D721Med (cell line): Measurements from ENCODE around the gene AFAP1.

ENCODE experiments used
- DNase-seq: peaks from one replicate; pipeline ENCODE4 v3.0.0; 2011; ENCODE audit warnings: low spot score; ENCODE audit not compliant: insufficient read length
- FAIRE-seq: peaks from 2 replicates; lab custom pipeline; 2011; peaks lifted over from hg19 to GRCh38; lab: Jason Lieb, UNC
- CTCF ChIP-seq: IDR thresholded peaks from 2 replicates; pipeline ENCODE4 v1.5.1; 2012; ENCODE audit warnings: mild to moderate bottlenecking, control low read depth; ENCODE audit not compliant: insufficient read depth; ENCODE audit errors: missing control alignments

The AFAP1 gene

DNA sequence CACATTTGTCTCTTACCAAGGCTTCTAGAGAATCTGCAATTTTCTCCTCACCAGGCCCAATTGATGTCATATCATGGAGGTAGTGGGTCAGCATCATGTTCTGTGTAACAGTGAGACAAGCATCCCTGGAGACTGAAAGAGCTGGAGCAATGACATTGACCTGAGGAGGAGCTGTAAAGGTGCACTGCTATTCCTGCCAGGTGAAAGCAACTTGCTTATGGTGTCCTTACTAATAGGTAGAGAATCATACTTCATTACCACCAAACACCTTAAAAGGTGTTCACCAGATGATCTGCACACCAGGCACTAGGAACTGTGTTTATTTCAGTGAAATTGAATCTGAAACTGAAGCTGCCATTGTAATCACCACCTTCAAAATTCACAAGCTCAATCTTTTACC, 188.7 kb downstream of the AFAP1 start:
- no peak for FAIRE-seq
- TF ChIP-seq CTCF, result no peak
- DNase-seq, result no peak

GRCh38 chr4:7750523-7750922, 189.1 kb downstream of the AFAP1 start:
- TF ChIP-seq CTCF, result no peak
- no peak for DNase-seq
- no peak for FAIRE-seq

DNA sequence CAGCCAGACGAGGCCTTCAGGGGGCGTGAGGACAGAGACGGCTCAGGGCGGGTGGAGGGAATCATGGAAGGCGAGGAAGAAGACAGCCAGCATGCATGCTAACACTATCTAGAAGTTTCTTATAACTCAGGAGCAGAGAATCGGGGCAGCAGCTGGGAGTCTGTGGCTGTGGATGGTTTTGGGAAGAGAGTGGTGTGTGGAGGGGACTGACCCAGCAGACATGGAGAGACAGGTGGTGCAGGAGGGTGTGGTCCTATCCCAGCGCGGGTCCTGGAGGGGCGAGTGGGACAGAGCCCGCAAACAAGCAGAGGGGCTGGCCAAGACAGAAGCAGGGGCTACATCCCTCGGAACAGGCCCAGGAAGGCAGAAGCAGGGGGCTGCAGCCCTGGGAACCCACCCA, 192.1 kb downstream of the AFAP1 start:
- no peak for FAIRE-seq
- no peak for TF ChIP-seq CTCF
- no peak for DNase-seq

DNA sequence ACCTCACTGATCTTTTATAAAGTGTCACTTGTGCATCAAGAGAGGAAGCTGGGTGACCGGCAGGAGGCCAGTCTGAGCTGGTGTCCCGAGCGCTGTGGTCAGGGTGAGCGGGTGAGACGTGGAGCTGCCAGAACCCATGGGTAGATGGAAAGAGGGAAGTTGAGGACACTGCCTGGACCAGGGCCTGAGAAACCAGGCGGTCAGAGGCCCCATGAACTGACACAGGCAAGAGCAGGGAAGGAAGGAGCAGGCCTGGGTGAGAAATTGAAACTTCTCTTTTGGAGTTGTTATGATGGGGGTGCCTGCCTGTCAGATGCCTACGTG, 192.6 kb downstream of the AFAP1 start:
- no peak for TF ChIP-seq CTCF
- FAIRE-seq (no peak), DNase-seq (no peak)

- no peak for DNase-seq
- no peak for FAIRE-seq
- no peak for TF ChIP-seq CTCF
Observed at GRCh38 chr4:7746351-7747061, 193.2 kb downstream of the AFAP1 start.

DNA sequence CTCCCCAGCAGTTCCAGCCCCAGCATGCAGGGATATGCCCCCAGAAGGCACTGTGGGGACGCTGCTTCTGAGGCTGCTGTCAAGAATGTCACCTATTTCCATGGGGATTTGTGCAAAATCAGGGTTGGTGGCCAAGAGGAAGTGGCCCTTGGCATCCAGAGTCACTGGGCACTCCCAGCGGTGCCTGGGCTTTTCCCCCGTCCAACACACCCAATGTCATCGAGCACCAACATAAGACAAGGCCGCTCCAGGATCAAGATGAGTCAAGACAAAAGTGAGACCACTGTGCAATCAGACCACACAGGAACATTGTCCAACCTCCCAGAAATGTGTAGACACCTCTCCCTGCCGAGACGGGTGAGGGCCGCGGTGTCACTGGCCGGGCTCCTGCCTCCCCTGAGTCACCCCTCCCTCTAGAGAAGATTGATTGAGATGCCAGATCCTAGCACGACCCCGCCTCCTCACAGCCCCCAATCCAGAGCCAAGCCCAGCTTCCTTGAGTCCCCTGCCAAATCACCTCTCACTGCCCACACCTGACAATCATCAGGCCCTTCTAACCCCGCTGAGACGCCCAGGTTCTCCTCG, 194.3 kb downstream of the AFAP1 start:
- FAIRE-seq, result no peak
- no peak for DNase-seq
- TF ChIP-seq CTCF, result no peak

DNA sequence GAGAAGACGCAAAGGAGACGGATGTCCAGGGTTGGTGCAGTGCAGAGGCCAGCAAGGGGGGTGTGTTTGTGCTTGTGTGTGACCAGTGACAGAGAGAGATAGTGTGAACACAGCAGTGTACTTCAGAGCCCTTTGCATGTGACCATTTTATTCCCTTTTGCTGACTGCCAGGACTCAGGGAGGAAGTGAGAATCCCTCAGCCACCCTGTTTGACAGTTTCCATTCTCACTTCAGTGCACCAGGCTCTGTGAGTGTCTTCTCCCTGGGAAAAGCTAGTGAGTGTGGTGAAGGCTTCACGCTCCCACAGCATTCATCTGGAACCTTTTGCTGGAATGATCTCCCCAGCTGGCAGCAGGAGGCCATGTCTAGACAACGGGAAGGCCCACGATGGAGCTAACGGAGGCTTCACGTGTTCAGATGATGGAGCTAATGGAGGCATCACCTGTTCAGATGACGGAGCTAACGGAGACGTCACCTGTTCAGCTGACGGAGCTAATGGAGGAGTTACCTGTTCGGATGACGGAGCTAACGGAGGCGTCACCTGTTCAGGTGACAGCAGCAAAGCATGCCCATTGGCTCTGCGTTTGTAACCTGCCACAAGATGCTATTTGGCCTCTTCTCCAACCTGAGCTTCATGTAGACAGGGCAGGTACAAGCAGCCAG, 195.4 kb downstream of the AFAP1 start:
- no peak for FAIRE-seq
- no peak for TF ChIP-seq CTCF
- DNase-seq, result no peak
